Measurements from ENCODE around the gene CDC42BPB.

GRCh38 chr14:102964152-102964730, 93.1 kb downstream of the CDC42BPB start:
- TF ChIP-seq, protein P1, sequence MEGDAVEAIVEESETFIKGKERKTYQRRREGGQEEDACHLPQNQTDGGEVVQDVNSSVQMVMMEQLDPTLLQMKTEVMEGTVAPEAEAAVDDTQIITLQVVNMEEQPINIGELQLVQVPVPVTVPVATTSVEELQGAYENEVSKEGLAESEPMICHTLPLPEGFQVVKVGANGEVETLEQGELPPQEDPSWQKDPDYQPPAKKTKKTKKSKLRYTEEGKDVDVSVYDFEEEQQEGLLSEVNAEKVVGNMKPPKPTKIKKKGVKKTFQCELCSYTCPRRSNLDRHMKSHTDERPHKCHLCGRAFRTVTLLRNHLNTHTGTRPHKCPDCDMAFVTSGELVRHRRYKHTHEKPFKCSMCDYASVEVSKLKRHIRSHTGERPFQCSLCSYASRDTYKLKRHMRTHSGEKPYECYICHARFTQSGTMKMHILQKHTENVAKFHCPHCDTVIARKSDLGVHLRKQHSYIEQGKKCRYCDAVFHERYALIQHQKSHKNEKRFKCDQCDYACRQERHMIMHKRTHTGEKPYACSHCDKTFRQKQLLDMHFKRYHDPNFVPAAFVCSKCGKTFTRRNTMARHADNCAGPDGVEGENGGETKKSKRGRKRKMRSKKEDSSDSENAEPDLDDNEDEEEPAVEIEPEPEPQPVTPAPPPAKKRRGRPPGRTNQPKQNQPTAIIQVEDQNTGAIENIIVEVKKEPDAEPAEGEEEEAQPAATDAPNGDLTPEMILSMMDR (IDR thresholded peaks at IDR 0.05), result no peak
- TF ChIP-seq EP300 (IDR thresholded peaks at IDR 0.05) (no peak), POLR2A (IDR thresholded peaks at IDR 0.05; ENCODE audit: low read depth) (no peak)

Data from esophagus muscularis mucosa (tissue), 4 donors.